Keratinocyte (primary cell): ENCODE measurements around the gene GJD2. TPM values are rescaled to one million over a fixed set of nuclear protein-coding genes. Genes with fewer than 3 reads are reported as not detected.

Experiments
- DNase-seq: peaks from one replicate; pipeline ENCODE4 v3.0.0-alpha.2; 2011; ENCODE audit warnings: low read depth, missing footprints, low spot score
- FAIRE-seq: peaks from 2 replicates; lab custom pipeline; 2011; peaks lifted over from hg19 to GRCh38; lab: Jason Lieb, UNC
- H2AFZ ChIP-seq: 2 replicates; pipeline ENCODE4 v1.6.0; 2012; ENCODE audit warnings: low read length, control low read depth, inconsistent platforms; ENCODE audit not compliant: control insufficient read depth
- H3K27ac ChIP-seq: 2 replicates; pipeline ENCODE4 v1.5.1; 2011; ENCODE audit warnings: low read length; ENCODE audit not compliant: control insufficient read depth, insufficient read depth
- H3K27me3 ChIP-seq: 3 replicates; pipeline ENCODE4 v1.6.0; 2011; ENCODE audit warnings: low read length; ENCODE audit not compliant: control insufficient read depth, insufficient read depth; ENCODE audit errors: extremely low read depth
- H3K36me3 ChIP-seq, 2 experiments: 2 replicates in 1 of 2; 3 replicates in 1 of 2; pipeline ENCODE4 v1.5.1; 2011; ENCODE audit warnings: low read length in 2 of 2, mild to moderate bottlenecking in 1 of 2; ENCODE audit not compliant: control insufficient read depth in 2 of 2, insufficient read depth in 2 of 2; ENCODE audit errors: extremely low read depth in 1 of 2
- H3K4me1 ChIP-seq: 3 replicates; pipeline ENCODE4 v1.5.1; 2011; ENCODE audit warnings: low read length; ENCODE audit not compliant: control insufficient read depth, insufficient read depth; ENCODE audit errors: extremely low read depth
- H3K4me2 ChIP-seq: 3 replicates; pipeline ENCODE4 v1.6.0; 2011; ENCODE audit warnings: low read depth, low read length; ENCODE audit not compliant: control insufficient read depth, insufficient read depth; ENCODE audit errors: extremely low read depth
- H3K4me3 ChIP-seq, 3 experiments: fragments of 200-600 bp in 1 of 3; sonication (generic) in 1 of 3; 2 replicates in 2 of 3; 3 replicates in 1 of 3; pipeline ENCODE4 v1.5.1; 2011 to 2016; ENCODE audit warnings: low read length in 3 of 3, mild to moderate bottlenecking in 3 of 3, control low read depth in 2 of 3, inconsistent platforms in 1 of 3, low read depth in 1 of 3, mixed read lengths in 1 of 3, mixed run types in 1 of 3, moderate library complexity in 1 of 3; ENCODE audit not compliant: control insufficient read depth in 2 of 3, insufficient read depth in 2 of 3; ENCODE audit errors: extremely low read depth in 1 of 3
- H3K79me2 ChIP-seq: 2 replicates; pipeline ENCODE4 v1.6.0; 2012; ENCODE audit warnings: low read length; ENCODE audit not compliant: control insufficient read depth, insufficient read depth
- H3K9ac ChIP-seq: 3 replicates; pipeline ENCODE4 v1.6.0; 2011; ENCODE audit warnings: low read length; ENCODE audit not compliant: control insufficient read depth, insufficient read depth; ENCODE audit errors: extremely low read depth
- H3K9me1 ChIP-seq: 3 replicates; pipeline ENCODE4 v1.6.0; 2011; ENCODE audit warnings: low read length; ENCODE audit not compliant: control insufficient read depth, insufficient read depth; ENCODE audit errors: extremely low read depth
- H3K9me3 ChIP-seq: 2 replicates; pipeline ENCODE4 v1.5.1; 2012; ENCODE audit warnings: low read depth, low read length; ENCODE audit not compliant: control insufficient read depth
- H4K20me1 ChIP-seq: 3 replicates; pipeline ENCODE4 v1.6.0; 2011; ENCODE audit warnings: low read length; ENCODE audit not compliant: control insufficient read depth, insufficient read depth; ENCODE audit errors: extremely low read depth
- CTCF ChIP-seq, 3 experiments: IDR thresholded peaks in 1 of 3; conservative IDR thresholded peaks in 1 of 3; optimal IDR thresholded peaks in 1 of 3; 2 replicates in 2 of 3; 3 replicates in 1 of 3; pipeline versions ENCODE3 to v1.5.1; 2011; ENCODE audit warnings: low read length in 3 of 3, mild to moderate bottlenecking in 3 of 3, moderate library complexity in 2 of 3, control low read depth in 1 of 3, inconsistent platforms in 1 of 3; ENCODE audit not compliant: insufficient read depth in 2 of 3; ENCODE audit errors: extremely low read depth in 1 of 3
- EZH2 ChIP-seq: IDR thresholded peaks from one replicate; pipeline ENCODE4 v1.6.1; 2012; ENCODE audit warnings: inconsistent platforms, mild to moderate bottlenecking, low read length, moderate library complexity
- dilution Hi-C: fragments of 300-500 bp; cut with MboI; formaldehyde crosslinking; loops from one replicate; pipeline ENCODE4 v1.7.0; 2020; ENCODE audit warnings: low sequenced_read_pairs; ENCODE audit not compliant: extremely low pct_ligation_motif_present
- polyA plus RNA-seq, 5 experiments: library from polyadenylated mRNA; depleted of rRNA in 3 of 5; stranded (reverse) in 3 of 5; stranded (forward) in 1 of 5; unstranded in 1 of 5; fragments of >200 nt; gene quantifications; 1 replicate in 1 of 5; 2 replicates in 3 of 5; 3 replicates in 1 of 5; pipeline versions ENCODE4 v1.2.1 to v1.2.3, GENCODE V29; 2011 to 2012; ENCODE audit warnings: missing spikeins in 2 of 5, low read depth in 1 of 5, low replicate concordance in 1 of 5

GJD2 gene
- polyA plus RNA-seq, 1 donor (not counting 4 experiments of a cell fraction or from before 2014, with no cell fraction given) = not detected

GRCh38 chr15:34755419-34755773 lies 598 bp upstream of the GJD2 start:
- no peaks in the 10 kb centered on the region for H3K9me1 ChIP-seq
- H2AFZ ChIP-seq = no peak overlapping the region
- FAIRE-seq (no peak), DNase-seq (no peak)
- peaks cover 40% of the 10 kb centered on the region for H3K27me3 ChIP-seq
- TF ChIP-seq CTCF (optimal IDR thresholded peaks at IDR 0.05 in 1 of 3, IDR thresholded peaks at IDR 0.05 in 1 of 3, conservative IDR thresholded peaks at IDR 0.05 in 1 of 3; ENCODE audit: extremely low read depth in 1 of 3, insufficient read depth in 2 of 3, low read length in 3 of 3) (no peak), EZH2 (peak; percentile 67)
- H3K4me2 ChIP-seq = no peak overlapping the region
- H3K79me2 ChIP-seq = no peaks in the 10 kb centered on the region
- dilution Hi-C loops = no loop called here
- H3K9ac ChIP-seq = no peak overlapping the region
- no peaks in the 10 kb centered on the region for H3K4me1 ChIP-seq
- H3K36me3 ChIP-seq = no peaks in the 10 kb centered on the region
- H3K4me3 ChIP-seq = no peak overlapping the region
- no peak overlapping the region for H3K27ac ChIP-seq
- H4K20me1 ChIP-seq = no peaks in the 10 kb centered on the region
- no peaks in the 10 kb centered on the region for H3K9me3 ChIP-seq

- Histone ChIP-seq H3K27ac (no peak overlapping the region), H3K9me1 (no peaks in the 10 kb centered on the region), H3K4me1 (no peaks in the 10 kb centered on the region), H3K4me2 (no peak overlapping the region), H3K79me2 (no peaks in the 10 kb centered on the region), H3K27me3 (peaks cover 36% of the 10 kb centered on the region), H3K4me3 (no peak overlapping the region), H3K9me3 (no peaks in the 10 kb centered on the region), H2AFZ (no peak overlapping the region), H3K9ac (no peak overlapping the region), H3K36me3 (no peaks in the 10 kb centered on the region), H4K20me1 (no peaks in the 10 kb centered on the region)
- DNase-seq = no peak
- TF ChIP-seq EZH2 = peak; percentile 81
- TF ChIP-seq CTCF (optimal IDR thresholded peaks at IDR 0.05 in 1 of 3, IDR thresholded peaks at IDR 0.05 in 1 of 3, conservative IDR thresholded peaks at IDR 0.05 in 1 of 3; ENCODE audit: extremely low read depth in 1 of 3, insufficient read depth in 2 of 3, low read length in 3 of 3) = no peak
- dilution Hi-C loops = no loop called here
- no peak for FAIRE-seq
Observed at GRCh38 chr15:34754171-34754601, 612 bp downstream of the GJD2 start.
